DND-41 (cell line): ENCODE data around the gene CLCF1.

ENCODE experiments used
- ATAC-seq: fragments of 200-7000 bp; cut with Tn5 transposase; 3 replicates; pipeline ENCODE4 v1.9.1; 2021; ENCODE audit warnings: low read depth; ENCODE audit not compliant: insufficient read depth
- DNase-seq: peaks from one replicate; pipeline ENCODE4 v3.0.0-alpha.2; 2020
- H2AFZ ChIP-seq: 2 replicates; pipeline ENCODE4 v1.6.0; 2012; ENCODE audit warnings: low read depth, low read length
- H3K27ac ChIP-seq: 2 replicates; pipeline ENCODE4 v1.5.1; 2012; ENCODE audit warnings: low read length, inconsistent platforms
- H3K27me3 ChIP-seq: fragments of 200-600 bp; sonication (generic); 2 replicates; pipeline ENCODE4 v1.6.0; 2012; ENCODE audit warnings: low read length, mild to moderate bottlenecking, inconsistent platforms; ENCODE audit not compliant: insufficient read depth, poor library complexity
- H3K36me3 ChIP-seq: 2 replicates; pipeline ENCODE4 v1.5.1; 2012; ENCODE audit warnings: low read length, inconsistent platforms; ENCODE audit not compliant: insufficient read depth
- H3K4me1 ChIP-seq: 2 replicates; pipeline ENCODE4 v1.5.1; 2012; ENCODE audit warnings: mild to moderate bottlenecking, low read length; ENCODE audit not compliant: insufficient read depth
- H3K4me2 ChIP-seq: 2 replicates; pipeline ENCODE4 v1.6.0; 2012; ENCODE audit warnings: mild to moderate bottlenecking, moderate library complexity, low read length, inconsistent platforms; ENCODE audit not compliant: insufficient read depth
- H3K4me3 ChIP-seq, 2 experiments: fragments of 200-600 bp in 1 of 2; shearing (Covaris generic) in 1 of 2; 2 replicates each; pipeline ENCODE4 v1.5.1; 2012 to 2016; ENCODE audit warnings: inconsistent platforms in 2 of 2, low read length in 2 of 2, mild to moderate bottlenecking in 2 of 2, low read depth in 1 of 2, moderate library complexity in 1 of 2
- H3K79me2 ChIP-seq: 2 replicates; pipeline ENCODE4 v1.6.0; 2012; ENCODE audit warnings: low read length, inconsistent platforms; ENCODE audit not compliant: insufficient read depth
- H3K9ac ChIP-seq: 2 replicates; pipeline ENCODE4 v1.6.0; 2012; ENCODE audit warnings: low read depth, mild to moderate bottlenecking, inconsistent platforms, low read length, moderate library complexity
- H3K9me3 ChIP-seq: 2 replicates; pipeline ENCODE4 v1.5.1; 2012; ENCODE audit warnings: low read length, moderate library complexity, mild to moderate bottlenecking, inconsistent platforms; ENCODE audit not compliant: insufficient read depth, severe bottlenecking
- H4K20me1 ChIP-seq: 2 replicates; pipeline ENCODE4 v1.6.0; 2012; ENCODE audit warnings: low read length; ENCODE audit not compliant: insufficient read depth
- EZH2 ChIP-seq: IDR thresholded peaks from 3 replicates; pipeline ENCODE4 v1.6.1; 2012; ENCODE audit warnings: borderline replicate concordance, low read depth, mild to moderate bottlenecking, moderate library complexity, low read length, inconsistent platforms; ENCODE audit not compliant: severe bottlenecking
- TF ChIP-seq, protein P1 (sequence below): IDR thresholded peaks from 2 replicates; pipeline ENCODE4 v1.5.1; 2012; ENCODE audit warnings: borderline replicate concordance, low read length, moderate library complexity, mild to moderate bottlenecking; ENCODE audit not compliant: poor library complexity, severe bottlenecking; ENCODE audit errors: extremely low read depth

Gene CLCF1

DNA sequence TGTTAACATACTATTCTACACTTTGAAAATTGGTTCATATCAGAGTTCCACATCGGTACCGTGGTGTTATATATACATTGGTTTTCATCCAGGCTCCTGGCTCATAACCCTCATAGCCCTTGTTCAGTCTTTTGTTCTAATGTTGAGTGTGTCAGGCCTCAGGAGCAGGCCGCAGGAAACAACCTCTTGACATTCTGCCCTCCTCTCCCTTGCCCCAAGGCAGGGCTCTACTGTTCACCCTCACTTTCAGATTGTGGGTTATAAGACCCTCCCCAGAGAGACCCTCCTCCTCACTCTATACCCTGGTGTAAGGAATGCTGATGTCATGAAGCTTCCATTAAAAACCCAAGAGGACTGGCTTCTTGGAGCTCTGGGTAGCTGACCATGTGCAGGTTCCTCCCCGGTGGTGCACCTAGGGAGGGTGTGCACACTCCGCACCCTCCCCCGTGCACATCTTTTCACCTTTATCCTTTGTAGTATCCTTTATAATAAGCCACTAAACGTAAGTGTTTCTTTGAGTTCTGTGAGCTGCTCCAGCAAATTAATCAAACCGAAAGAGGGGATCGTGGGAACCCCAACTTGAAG, 58.0 kb downstream of the CLCF1 start:
- no peak overlapping the region for H3K4me2 ChIP-seq
- no peak for TF ChIP-seq EZH2
- TF ChIP-seq, protein P1, sequence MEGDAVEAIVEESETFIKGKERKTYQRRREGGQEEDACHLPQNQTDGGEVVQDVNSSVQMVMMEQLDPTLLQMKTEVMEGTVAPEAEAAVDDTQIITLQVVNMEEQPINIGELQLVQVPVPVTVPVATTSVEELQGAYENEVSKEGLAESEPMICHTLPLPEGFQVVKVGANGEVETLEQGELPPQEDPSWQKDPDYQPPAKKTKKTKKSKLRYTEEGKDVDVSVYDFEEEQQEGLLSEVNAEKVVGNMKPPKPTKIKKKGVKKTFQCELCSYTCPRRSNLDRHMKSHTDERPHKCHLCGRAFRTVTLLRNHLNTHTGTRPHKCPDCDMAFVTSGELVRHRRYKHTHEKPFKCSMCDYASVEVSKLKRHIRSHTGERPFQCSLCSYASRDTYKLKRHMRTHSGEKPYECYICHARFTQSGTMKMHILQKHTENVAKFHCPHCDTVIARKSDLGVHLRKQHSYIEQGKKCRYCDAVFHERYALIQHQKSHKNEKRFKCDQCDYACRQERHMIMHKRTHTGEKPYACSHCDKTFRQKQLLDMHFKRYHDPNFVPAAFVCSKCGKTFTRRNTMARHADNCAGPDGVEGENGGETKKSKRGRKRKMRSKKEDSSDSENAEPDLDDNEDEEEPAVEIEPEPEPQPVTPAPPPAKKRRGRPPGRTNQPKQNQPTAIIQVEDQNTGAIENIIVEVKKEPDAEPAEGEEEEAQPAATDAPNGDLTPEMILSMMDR: no peak
- H3K27me3 ChIP-seq: no peaks in the 10 kb centered on the region
- no peaks in the 10 kb centered on the region for H4K20me1 ChIP-seq
- ATAC-seq (no peak), DNase-seq (no peak)
- no peak overlapping the region for H2AFZ ChIP-seq
- H3K27ac ChIP-seq: no peak overlapping the region
- peaks cover 20% of the 10 kb centered on the region for H3K4me1 ChIP-seq
- no peaks in the 10 kb centered on the region for H3K9me3 ChIP-seq
- H3K79me2 ChIP-seq: no peaks in the 10 kb centered on the region; the same call in 1 of the 2 replicates
- H3K36me3 ChIP-seq: no peaks in the 10 kb centered on the region
- H3K4me3 ChIP-seq: no peak overlapping the region
- no peak overlapping the region for H3K9ac ChIP-seq

DNA sequence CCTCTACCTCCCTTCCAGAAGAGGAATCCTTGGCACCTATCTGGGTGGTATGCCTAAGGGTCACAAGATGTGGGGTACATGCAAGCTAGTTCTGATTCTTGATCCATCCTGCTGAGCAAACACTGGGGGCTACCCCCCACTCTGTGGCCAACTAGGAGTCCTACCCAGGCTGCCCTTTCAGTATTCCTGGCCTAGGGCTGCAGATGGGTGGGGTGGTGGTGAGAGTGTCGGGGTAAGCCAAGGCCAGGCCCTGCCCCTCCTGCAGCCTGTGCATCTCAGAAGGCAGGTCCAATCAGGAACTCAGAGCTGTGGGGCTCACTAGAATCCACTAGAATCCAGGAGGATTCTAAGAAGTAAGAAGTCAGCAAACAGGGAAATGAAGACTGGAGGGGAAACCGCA, 59.2 kb downstream of the CLCF1 start:
- TF ChIP-seq EZH2: no peak
- TF ChIP-seq, protein P1: no peak
- no peak overlapping the region for H3K27ac ChIP-seq
- ATAC-seq (no peak), DNase-seq (no peak)
- H3K4me1 ChIP-seq: peaks cover 20% of the 10 kb centered on the region
- no peaks in the 10 kb centered on the region for H3K36me3 ChIP-seq
- no peaks in the 10 kb centered on the region for H3K9me3 ChIP-seq
- H4K20me1 ChIP-seq: no peaks in the 10 kb centered on the region
- H3K4me2 ChIP-seq: no peak overlapping the region
- H2AFZ ChIP-seq: no peak overlapping the region
- H3K27me3 ChIP-seq: no peaks in the 10 kb centered on the region
- H3K9ac ChIP-seq: no peak overlapping the region
- H3K4me3 ChIP-seq: no peak overlapping the region
- H3K79me2 ChIP-seq: no peaks in the 10 kb centered on the region; the same call in 1 of the 2 replicates
